HG03135 (cell line): ENCODE data around the gene IGFBP1.
"Not testable (repeated sequence)": the region's sequence is repeated elsewhere in the genome, so short reads cannot be mapped to it uniquely, and the experiment has no call there.

ENCODE experiments used
- ATAC-seq: cut with Tn5 transposase; IDR thresholded peaks from one replicate; pipeline ENCODE4 v1.9.1; 2021; ENCODE audit warnings: mild to moderate bottlenecking, moderate library complexity; ENCODE audit not compliant: unreplicated experiment

Gene IGFBP1

DNA sequence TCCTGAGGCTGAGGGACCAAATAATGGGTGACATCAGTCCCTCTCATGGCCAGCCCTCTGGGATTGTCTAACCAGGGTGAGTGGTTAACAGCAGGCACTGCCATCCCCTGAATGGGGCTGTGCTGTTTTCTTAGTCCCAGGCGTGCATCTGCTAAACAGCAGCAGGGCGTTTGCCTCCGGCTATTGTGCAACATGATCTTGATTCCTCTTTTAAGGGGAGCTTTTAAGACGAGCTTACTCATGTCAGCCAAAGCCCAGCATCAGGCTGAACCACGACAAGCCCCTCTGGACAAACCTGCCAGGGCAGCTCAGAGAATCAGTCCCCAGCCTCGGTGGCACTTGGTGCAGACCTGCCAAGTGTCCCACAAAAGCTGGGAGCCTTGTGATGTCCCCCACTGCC is 49.0 kb downstream of the IGFBP1 start:
- ATAC-seq, result no peak

GRCh38 chr7:45937862-45938261 is 49.6 kb downstream of the IGFBP1 start:
- no peak for ATAC-seq

- ATAC-seq, result no peak
Measured at GRCh38 chr7:45938626-45939302, 50.5 kb downstream of the IGFBP1 start.

GRCh38 chr7:45939574-45939973 is 51.3 kb downstream of the IGFBP1 start:
- ATAC-seq, result no peak

DNA sequence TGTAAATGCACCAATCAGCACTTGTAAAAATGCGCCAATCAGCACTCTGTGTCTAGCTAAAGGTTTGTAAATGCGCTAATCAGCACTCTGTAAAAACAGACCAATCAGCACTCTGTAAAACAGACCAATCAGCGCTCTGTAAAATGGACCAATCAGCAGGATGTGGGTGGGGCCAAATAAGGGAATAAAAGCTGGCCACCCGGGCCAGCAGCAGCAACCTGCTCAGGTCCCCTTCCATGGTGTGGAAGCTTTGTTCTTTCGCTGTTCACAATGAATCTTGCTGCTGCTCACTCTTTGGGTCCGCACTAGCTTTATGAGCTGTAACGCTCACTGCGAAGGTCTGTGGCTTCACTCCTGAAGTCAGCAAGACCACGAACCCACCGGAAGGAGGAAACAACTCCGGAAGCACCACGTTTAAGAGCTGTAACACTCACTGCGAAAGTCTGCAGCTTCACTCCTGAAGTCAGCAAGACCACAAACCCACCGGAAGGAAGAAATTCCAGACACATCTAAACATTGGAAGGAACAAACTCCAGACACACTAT is 52.0 kb downstream of the IGFBP1 start:
- ATAC-seq, result not testable (repeated sequence)

- no peak for ATAC-seq
Measured at GRCh38 chr7:45940939-45941338, 52.7 kb downstream of the IGFBP1 start.
